Adrenal gland (tissue), 5 donors: ENCODE data around the gene SERPINB12.

Experiments
- POLR2A ChIP-seq, 2 donors: fragments of 450-650 bp; IDR thresholded peaks; one replicate each; pipeline ENCODE4 v1.6.1; 2017; ENCODE audit warnings: antibody characterized with exemption in 2 of 2, mild to moderate bottlenecking in 2 of 2, moderate library complexity in 1 of 2
- TF ChIP-seq, protein P1 (sequence below), 6 experiments: fragments of 450-650 bp in 4 of 6; fragments of 200-600 bp in 2 of 6; sonication (generic) in 1 of 6; IDR thresholded peaks; 1 replicate in 5 of 6; 2 replicates in 1 of 6; pipeline versions ENCODE4 v1.5.1 to v1.8.0; 2016 to 2021; ENCODE audit warnings: antibody characterized with exemption in 6 of 6, mild to moderate bottlenecking in 2 of 6, moderate library complexity in 1 of 6
- donor health status: DM: no; HTN: no; CAD: no.

DNA sequence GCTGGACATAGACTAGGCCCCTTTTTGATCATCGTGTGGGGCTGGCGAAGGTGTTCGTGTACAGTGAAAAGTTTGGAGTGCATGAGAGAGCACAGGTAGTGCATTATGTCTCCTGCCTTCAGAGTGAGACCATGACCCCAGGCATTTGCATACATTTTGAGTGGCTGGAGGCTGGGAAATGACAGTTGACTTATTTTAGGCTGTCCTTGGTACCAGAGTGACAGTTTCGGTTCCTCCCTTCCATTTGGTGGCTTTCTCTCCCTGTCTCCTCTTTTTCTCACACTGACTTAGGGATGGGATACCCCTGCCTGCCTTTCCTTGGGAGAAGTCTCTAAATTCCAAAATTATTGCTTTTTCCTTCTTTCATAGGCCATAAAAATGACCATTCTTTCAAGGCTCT is 20.1 kb downstream of the SERPINB12 start:
- no peak for TF ChIP-seq POLR2A (IDR thresholded peaks at IDR 0.05)
- TF ChIP-seq, protein P1, sequence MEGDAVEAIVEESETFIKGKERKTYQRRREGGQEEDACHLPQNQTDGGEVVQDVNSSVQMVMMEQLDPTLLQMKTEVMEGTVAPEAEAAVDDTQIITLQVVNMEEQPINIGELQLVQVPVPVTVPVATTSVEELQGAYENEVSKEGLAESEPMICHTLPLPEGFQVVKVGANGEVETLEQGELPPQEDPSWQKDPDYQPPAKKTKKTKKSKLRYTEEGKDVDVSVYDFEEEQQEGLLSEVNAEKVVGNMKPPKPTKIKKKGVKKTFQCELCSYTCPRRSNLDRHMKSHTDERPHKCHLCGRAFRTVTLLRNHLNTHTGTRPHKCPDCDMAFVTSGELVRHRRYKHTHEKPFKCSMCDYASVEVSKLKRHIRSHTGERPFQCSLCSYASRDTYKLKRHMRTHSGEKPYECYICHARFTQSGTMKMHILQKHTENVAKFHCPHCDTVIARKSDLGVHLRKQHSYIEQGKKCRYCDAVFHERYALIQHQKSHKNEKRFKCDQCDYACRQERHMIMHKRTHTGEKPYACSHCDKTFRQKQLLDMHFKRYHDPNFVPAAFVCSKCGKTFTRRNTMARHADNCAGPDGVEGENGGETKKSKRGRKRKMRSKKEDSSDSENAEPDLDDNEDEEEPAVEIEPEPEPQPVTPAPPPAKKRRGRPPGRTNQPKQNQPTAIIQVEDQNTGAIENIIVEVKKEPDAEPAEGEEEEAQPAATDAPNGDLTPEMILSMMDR (IDR thresholded peaks at IDR 0.05) = no peak
